GM21723 (cell line): ENCODE data around the gene PPFIBP1.
"Not testable (repeated sequence)": the region's sequence is repeated elsewhere in the genome, so short reads cannot be mapped to it uniquely, and the experiment has no call there.

Experiments
- ATAC-seq: cut with Tn5 transposase; IDR thresholded peaks from one replicate; pipeline ENCODE4 v1.9.1; 2021; ENCODE audit warnings: mild to moderate bottlenecking, moderate library complexity; ENCODE audit not compliant: unreplicated experiment

Gene PPFIBP1

GRCh38 chr12:27652174-27652763 is 128.3 kb downstream of the PPFIBP1 start:
- ATAC-seq, result no peak

DNA sequence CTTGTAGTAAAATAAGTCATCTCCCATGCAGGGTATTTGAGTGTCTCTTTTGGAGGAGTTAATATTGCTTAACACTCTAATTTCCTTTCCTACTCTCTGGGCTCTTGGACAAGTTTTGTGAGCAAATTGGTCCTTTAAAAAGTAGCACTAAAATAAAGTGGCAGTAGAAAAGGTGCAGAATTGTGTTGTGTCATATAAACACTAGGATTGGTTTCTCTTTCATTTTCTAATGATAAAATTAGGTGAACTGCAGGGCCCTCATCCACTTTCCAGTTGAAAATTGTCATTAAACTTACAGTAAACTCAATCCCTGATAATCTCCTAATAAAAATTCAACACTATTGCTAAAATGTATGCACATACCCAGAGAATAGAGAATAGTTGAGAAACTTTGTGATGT is 129.7 kb downstream of the PPFIBP1 start:
- no peak for ATAC-seq

DNA sequence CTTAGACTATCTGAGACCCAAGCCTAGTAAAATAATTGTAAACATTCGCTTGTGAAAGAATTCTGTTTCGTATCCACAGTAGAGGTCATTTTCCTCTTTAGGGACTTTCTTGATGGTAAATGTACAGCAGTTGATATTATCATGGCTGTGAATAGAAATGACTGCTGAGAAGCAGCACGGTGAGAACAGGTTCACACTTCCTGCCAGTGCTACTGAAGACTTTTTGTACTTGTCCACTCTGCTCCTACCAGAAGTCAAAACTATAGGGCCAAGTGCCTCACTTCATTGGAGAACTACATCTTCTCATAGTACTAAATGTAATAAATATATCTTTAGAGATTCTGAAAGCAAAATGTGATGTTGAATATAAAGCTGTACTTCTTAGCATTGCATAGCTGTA is 131.5 kb downstream of the PPFIBP1 start:
- ATAC-seq, result not testable (repeated sequence)

- no peak for ATAC-seq
Observed at GRCh38 chr12:27657296-27657695, 133.3 kb downstream of the PPFIBP1 start.

DNA sequence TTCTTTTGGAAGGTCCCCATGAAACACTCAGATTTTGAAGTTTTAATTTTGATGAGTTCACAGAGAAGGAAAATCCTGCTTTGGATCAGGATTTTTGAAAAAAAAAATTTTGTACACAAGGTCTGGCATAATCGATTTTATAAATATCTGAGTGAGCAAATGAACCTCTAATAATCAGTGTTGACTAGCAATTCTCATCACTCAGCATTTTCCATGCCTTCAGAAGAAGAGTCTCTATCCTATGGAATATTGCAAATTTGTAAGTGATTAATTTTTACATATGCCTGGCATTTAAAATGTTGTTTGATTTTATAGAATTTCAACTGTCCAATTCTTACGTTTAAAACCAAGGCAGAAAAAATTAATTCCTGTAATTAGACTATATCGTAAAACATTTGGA is 141.7 kb downstream of the PPFIBP1 start:
- no peak for ATAC-seq

GRCh38 chr12:27666510-27666909 is 142.5 kb downstream of the PPFIBP1 start:
- ATAC-seq, result no peak

- no peak for ATAC-seq
Observed at GRCh38 chr12:27667540-27667939, 143.5 kb downstream of the PPFIBP1 start.

DNA sequence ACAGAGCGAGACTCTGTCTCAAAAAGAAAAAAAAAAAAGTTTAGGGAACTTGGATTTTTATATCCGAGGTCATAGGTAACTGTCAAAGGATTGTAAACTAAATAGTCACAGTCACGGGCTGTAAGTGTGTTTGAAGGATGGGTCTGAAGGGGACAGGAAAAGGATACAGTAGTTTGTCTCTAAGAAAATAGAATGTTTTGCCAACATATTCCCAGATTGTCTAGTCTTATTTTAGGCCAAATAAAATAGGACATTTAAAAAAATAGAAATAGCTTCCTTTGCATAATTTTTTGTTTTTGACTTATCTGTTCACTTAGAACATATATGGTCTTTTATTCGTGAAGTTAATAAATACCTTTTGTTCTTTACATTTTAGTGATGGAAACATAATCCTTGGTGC is 148.0 kb downstream of the PPFIBP1 start:
- ATAC-seq, result no peak

DNA sequence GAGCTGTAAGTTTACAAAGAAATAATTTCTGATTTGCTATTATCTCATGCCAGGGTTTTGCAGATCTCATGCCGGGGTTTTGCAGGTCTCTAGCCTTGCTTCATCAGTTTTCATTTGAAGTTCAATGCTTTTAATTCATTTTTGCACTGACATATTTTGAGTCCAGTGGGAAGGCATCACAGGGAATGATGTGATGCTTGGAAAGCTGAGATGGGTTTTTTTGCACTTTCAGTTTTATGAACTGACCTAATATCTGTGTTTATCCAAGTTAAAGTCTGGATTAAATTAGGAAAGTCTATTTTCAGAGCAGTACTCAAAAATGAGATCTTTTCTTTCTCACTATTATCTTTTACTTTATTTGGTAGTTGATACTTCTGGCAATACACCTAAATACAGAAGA is 148.6 kb downstream of the PPFIBP1 start:
- ATAC-seq, result no peak

DNA sequence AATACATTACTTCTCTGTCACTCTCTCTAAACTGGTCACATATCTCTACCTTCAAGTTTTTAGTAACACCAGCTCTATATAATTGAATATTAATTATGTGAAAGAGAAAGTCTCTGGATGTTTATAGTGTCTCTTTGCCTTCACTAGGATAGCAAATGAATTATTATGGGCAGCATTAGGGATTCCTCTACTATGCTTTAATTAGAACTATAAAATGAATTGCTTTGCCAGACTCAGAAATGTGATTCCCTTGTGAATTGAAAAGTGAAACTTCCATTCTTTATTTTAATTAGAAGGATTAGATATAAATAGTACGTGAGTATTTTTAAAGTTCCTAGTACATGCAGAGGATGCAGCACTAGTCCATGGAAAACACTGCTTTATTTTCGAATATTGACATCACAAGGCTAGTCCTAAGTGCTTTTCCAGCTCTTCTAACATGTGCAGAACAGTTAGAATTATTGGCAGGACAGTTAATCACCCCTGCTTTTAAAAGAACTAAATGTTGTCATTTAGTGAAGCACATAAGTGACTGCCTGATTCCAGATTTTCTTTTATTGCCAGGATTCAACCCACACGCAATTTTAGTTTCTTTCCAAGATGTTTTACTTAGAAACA is 149.2 kb downstream of the PPFIBP1 start:
- ATAC-seq, result no peak

- no peak for ATAC-seq
Observed at GRCh38 chr12:27674989-27675388, 151.0 kb downstream of the PPFIBP1 start.

GRCh38 chr12:27680619-27681018 is 156.6 kb downstream of the PPFIBP1 start:
- ATAC-seq, result no peak

GRCh38 chr12:27682534-27682933 is 158.5 kb downstream of the PPFIBP1 start:
- no peak for ATAC-seq

- no peak for ATAC-seq
Observed at GRCh38 chr12:27685274-27685673, 161.3 kb downstream of the PPFIBP1 start.

DNA sequence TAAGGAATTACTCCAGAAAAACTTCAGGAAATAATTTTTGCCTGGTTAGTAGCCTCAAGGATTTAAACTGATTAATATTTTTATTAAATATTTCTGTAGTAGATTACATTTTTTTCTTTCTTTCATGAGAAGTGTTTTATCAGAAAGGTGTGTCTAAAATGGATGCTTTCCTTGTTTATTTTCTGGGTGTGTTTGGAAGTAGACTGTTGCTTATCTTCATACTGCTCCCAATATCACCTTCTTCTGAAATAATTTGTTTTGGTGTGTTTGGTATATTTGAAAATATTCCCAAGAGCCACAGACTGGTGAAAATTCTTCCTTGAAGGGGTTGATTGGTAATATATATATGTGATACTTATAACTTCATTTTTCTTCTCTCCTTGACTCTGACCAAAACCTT is 162.1 kb downstream of the PPFIBP1 start:
- no peak for ATAC-seq

DNA sequence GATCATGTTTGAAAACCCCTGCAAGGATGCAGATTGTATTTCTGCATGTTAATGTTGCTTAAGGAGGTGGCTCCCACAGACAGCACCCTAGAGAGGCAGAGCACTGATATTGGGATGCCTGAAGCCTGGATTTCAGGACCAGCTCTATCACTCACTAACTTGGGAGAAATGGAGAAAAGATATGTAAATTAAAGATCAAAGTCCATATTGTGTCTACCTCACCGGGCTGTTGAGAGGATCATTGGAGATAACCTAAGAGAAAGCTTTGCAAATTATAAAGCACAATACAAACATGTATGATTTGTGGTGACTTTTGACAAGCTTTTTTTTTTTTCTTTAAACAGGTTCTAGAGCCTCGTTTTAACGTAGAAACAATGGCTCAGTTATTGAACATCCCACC is 164.7 kb downstream of the PPFIBP1 start:
- ATAC-seq, result no peak

GRCh38 chr12:27689558-27690180 is 165.7 kb downstream of the PPFIBP1 start:
- no peak for ATAC-seq

GRCh38 chr12:27693403-27693802 is 169.4 kb downstream of the PPFIBP1 start:
- no peak for ATAC-seq

DNA sequence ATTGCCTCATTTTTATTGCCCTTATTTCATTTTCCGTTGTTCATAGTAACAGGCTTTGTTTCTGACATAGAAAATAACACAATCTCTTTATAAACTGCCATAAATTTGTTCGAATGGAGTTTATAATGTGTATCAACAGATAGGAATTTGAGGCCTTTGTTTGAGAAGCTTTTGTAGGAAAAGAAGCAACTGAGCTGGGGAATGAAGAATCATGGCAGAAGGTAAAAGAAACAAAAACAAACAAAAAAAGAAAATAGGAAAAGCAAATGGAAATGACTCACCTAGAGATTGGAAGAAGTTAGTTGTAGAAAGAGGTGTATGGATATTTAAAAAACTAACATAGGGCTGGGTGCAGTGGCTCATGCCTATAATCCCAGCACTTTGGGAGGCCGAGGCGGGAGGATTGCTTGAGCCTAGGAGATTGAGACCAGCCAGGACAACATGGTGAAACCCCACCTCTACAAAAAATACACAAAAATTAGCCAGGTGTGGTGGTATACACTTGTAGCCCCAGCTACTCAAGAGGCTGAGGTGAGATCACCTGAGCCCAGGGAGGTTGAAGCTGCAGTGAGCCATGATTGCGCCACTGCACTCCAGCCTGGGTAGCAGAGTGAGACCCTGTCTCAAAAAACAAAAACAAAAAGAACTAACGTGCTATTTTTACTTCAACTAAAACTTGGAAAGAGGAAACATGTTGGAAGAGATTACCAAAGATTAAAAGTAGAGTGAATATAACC is 171.7 kb downstream of the PPFIBP1 start:
- no peak for ATAC-seq

DNA sequence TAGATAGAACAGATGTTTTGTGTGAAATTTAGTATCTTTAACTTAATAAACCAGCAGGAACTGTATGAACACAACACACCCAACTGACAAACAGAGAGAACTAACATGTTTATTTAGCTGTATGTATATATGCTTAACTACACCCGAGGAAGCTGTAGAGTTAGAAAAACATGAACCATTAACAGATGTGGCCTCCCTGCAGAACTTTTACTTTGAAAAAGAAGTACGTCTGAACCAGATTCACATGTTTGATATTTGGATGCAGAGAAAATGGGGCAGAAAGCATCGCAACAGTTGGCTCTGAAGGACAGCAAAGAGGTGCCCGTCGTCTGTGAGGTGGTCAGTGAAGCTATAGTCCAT is 172.3 kb downstream of the PPFIBP1 start, which contains the start of gene REP15:
TSS of gene REP15 (plus strand) at position 155 of the 360 bp plus-strand sequence. CDS start at position 271, 116 bp downstream.
- ATAC-seq, result no peak

GRCh38 chr12:27696864-27697564 is 173.0 kb downstream of the PPFIBP1 start:
- ATAC-seq, result no peak
